SK-N-SH (cell line): ENCODE data around the gene SYT7. TPM values are rescaled to one million over a fixed set of nuclear protein-coding genes. Genes with fewer than 3 reads are reported as not detected.
A peak's percentile ranks its signal among the peaks of the same experiment; 100 is the strongest.

Experiments used
- CTCF ChIA-PET: fragments of 300-600, 350-600 bp; formaldehyde crosslinking; extraction: SDS; loops from one replicate; lab custom pipeline; 2021; lab: Yijun Ruan, JAX
- POLR2A ChIA-PET: fragments of 350-600 bp; sonication (Branson Sonifier 250); formaldehyde crosslinking; extraction: SDS; loops from one replicate; lab custom pipeline; 2020; ENCODE audit warnings: antibody characterized with exemption, inconsistent platforms; lab: Yijun Ruan, JAX
- DNase-seq: peaks from one replicate; pipeline ENCODE4 v3.0.0; 2012
- H2AFZ ChIP-seq: fragments of 200-600 bp; sonication (generic); 2 replicates; pipeline ENCODE4 v1.8.1; 2016; ENCODE audit warnings: antibody characterized with exemption, mild to moderate bottlenecking, low read depth
- H3F3A ChIP-seq: fragments of 200-600 bp; sonication (generic); replicated peaks from 2 replicates; pipeline ENCODE3; 2016; ENCODE audit warnings: antibody characterized with exemption, mild to moderate bottlenecking; ENCODE audit not compliant: insufficient read depth
- H3K27ac ChIP-seq, 2 experiments: fragments of 200-500 bp in 1 of 2; fragments of 200-600 bp in 1 of 2; sonication (Bioruptor generic) in 1 of 2; sonication (generic), shearing (Covaris generic) in 1 of 2; 2 replicates each; pipeline versions ENCODE4 v1.5.1 to v1.6.1; 2014 to 2016; ENCODE audit warnings: low read depth in 2 of 2, inconsistent platforms in 1 of 2, low read length in 1 of 2, mild to moderate bottlenecking in 1 of 2, mixed read lengths in 1 of 2
- H3K27me3 ChIP-seq: fragments of 200-600 bp; sonication (generic), shearing (Covaris generic); 2 replicates; pipeline ENCODE4 v1.6.1; 2016; ENCODE audit warnings: mixed run types; ENCODE audit not compliant: insufficient read depth
- H3K36me3 ChIP-seq, 2 experiments: fragments of 200-500 bp in 1 of 2; fragments of 200-600 bp in 1 of 2; sonication (Bioruptor generic) in 1 of 2; sonication (generic) in 1 of 2; replicated peaks in 1 of 2; 2 replicates each; pipeline versions ENCODE3 to v1.5.1; 2014 to 2016; ENCODE audit warnings: low read length in 1 of 2, mild to moderate bottlenecking in 1 of 2; ENCODE audit not compliant: insufficient read depth in 2 of 2, control insufficient read depth in 1 of 2
- H3K4me1 ChIP-seq, 2 experiments: fragments of 200-500 bp in 1 of 2; fragments of 200-600 bp in 1 of 2; sonication (Bioruptor generic) in 1 of 2; sonication (generic), shearing (Covaris generic) in 1 of 2; 2 replicates each; pipeline versions ENCODE4 v1.5.1 to v1.6.1; 2014 to 2016; ENCODE audit warnings: low read depth in 1 of 2, low read length in 1 of 2, mixed run types in 1 of 2; ENCODE audit not compliant: insufficient read depth in 2 of 2, control insufficient read depth in 1 of 2
- H3K4me2 ChIP-seq: fragments of 200-600 bp; sonication (generic), shearing (Covaris generic); 2 replicates; pipeline ENCODE4 v1.6.1; 2017; ENCODE audit warnings: mixed run types
- H3K4me3 ChIP-seq, 2 experiments: fragments of 200-500 bp in 1 of 2; fragments of 200-600 bp in 1 of 2; sonication (Bioruptor generic) in 1 of 2; sonication (generic), shearing (Covaris generic) in 1 of 2; 2 replicates each; pipeline versions ENCODE4 v1.5.1 to v1.8.1; 2014 to 2016; ENCODE audit warnings: low read depth in 2 of 2, inconsistent platforms in 1 of 2, low read length in 1 of 2, mild to moderate bottlenecking in 1 of 2, mixed read lengths in 1 of 2, moderate library complexity in 1 of 2
- H3K79me2 ChIP-seq: fragments of 200-600 bp; sonication (generic); 2 replicates; pipeline ENCODE4 v1.8.1; 2017; ENCODE audit warnings: mild to moderate bottlenecking; ENCODE audit not compliant: insufficient read depth
- H3K9ac ChIP-seq: fragments of 200-600 bp; sonication (generic); 2 replicates; pipeline ENCODE4 v1.6.1; 2017; ENCODE audit warnings: mixed run types
- H3K9me2 ChIP-seq: fragments of 200-600 bp; sonication (generic); 2 replicates; pipeline ENCODE4 v1.6.1; 2017; ENCODE audit warnings: mixed run types
- H3K9me3 ChIP-seq: fragments of 200-600 bp; sonication (generic); 2 replicates; pipeline ENCODE4 v1.6.1; 2017; ENCODE audit warnings: mixed run types, mild to moderate bottlenecking, moderate library complexity
- H4K20me1 ChIP-seq: fragments of 200-600 bp; sonication (generic); 2 replicates; pipeline ENCODE4 v1.6.1; 2017; ENCODE audit warnings: mild to moderate bottlenecking, mixed run types; ENCODE audit not compliant: insufficient read depth
- CHD2 ChIP-seq: fragments of 150-350 bp; IDR thresholded peaks from 2 replicates; pipeline ENCODE4 v1.6.1; 2018; ENCODE audit warnings: low read length; ENCODE audit not compliant: partially characterized antibody
- FOSL2 ChIP-seq: IDR thresholded peaks from 2 replicates; pipeline ENCODE4 v1.4.0; 2012; ENCODE audit warnings: low read depth, mild to moderate bottlenecking, moderate library complexity, borderline replicate concordance
- JUND ChIP-seq: IDR thresholded peaks from 2 replicates; pipeline ENCODE4 v1.4.0; 2012
- MXI1 ChIP-seq: IDR thresholded peaks from 2 replicates; pipeline ENCODE4 v1.6.1; 2012; ENCODE audit warnings: mild to moderate bottlenecking, low read depth, low read length, improper control_type of control experiment
- RAD21 ChIP-seq: IDR thresholded peaks from 2 replicates; pipeline ENCODE4 v1.6.1; 2012; ENCODE audit warnings: mild to moderate bottlenecking, low read length
- RCOR1 ChIP-seq: fragments of 150-350 bp; IDR thresholded peaks from 2 replicates; pipeline ENCODE4 v1.6.1; 2017; ENCODE audit warnings: antibody characterized with exemption, low read length
- RFX5 ChIP-seq: IDR thresholded peaks from 2 replicates; pipeline ENCODE4 v1.6.1; 2012; ENCODE audit warnings: mild to moderate bottlenecking, improper control_type of control experiment, low read length
- RXRA ChIP-seq: IDR thresholded peaks from 2 replicates; pipeline ENCODE4 v1.4.0; 2012; ENCODE audit warnings: low read depth, mild to moderate bottlenecking, borderline replicate concordance
- SIN3A ChIP-seq: IDR thresholded peaks from 2 replicates; pipeline ENCODE4 v1.6.1; 2012; ENCODE audit warnings: low read depth, mild to moderate bottlenecking, low read length, moderate library complexity, borderline replicate concordance
- SMC3 ChIP-seq: IDR thresholded peaks from 2 replicates; pipeline ENCODE4 v1.6.1; 2012; ENCODE audit warnings: low read depth, low read length, improper control_type of control experiment
- TAF1 ChIP-seq: IDR thresholded peaks from 2 replicates; pipeline ENCODE4 v1.6.1; 2012; ENCODE audit warnings: low read depth, mild to moderate bottlenecking, low read length, moderate library complexity, borderline replicate concordance
- WGBS: methylation state at CpG from one replicate; pipeline ENCODE4 v1.1.6; 2017; ENCODE audit warnings: low lambda C conversion rate; 5-methylcytosine and 5-hydroxymethylcytosine counted together
- polyA plus RNA-seq, 3 experiments: library from polyadenylated mRNA; depleted of rRNA; stranded (reverse); fragments of >200 nt; gene quantifications; 2 replicates each; pipeline ENCODE4 v1.2.3, GENCODE V29; 2012
- TF ChIP-seq, protein P1 (sequence below): fragments of 200-600 bp; sonication (generic); IDR thresholded peaks from 2 replicates; pipeline ENCODE4 v1.6.1; 2017; ENCODE audit warnings: antibody characterized with exemption, mild to moderate bottlenecking, moderate library complexity
- TF ChIP-seq, protein P2 (sequence below): IDR thresholded peaks from 2 replicates; pipeline ENCODE4 v1.4.0; 2012; ENCODE audit warnings: low read depth, borderline replicate concordance
- TF ChIP-seq, protein P3 (sequence below): IDR thresholded peaks from 2 replicates; pipeline ENCODE4; 2012
- TF ChIP-seq, protein P4 (sequence below): fragments of 150-350 bp; IDR thresholded peaks from 2 replicates; pipeline ENCODE4 v1.6.1; 2016; ENCODE audit warnings: mild to moderate bottlenecking, low read depth, low read length
- TF ChIP-seq, protein P5 (sequence below): IDR thresholded peaks from 2 replicates; pipeline ENCODE4 v1.4.0; 2012; ENCODE audit warnings: low read depth

The SYT7 gene
- polyA plus RNA-seq, 1 of the 3 experiments (the other 2 are of a cell fraction), result 1.1 TPM

DNA sequence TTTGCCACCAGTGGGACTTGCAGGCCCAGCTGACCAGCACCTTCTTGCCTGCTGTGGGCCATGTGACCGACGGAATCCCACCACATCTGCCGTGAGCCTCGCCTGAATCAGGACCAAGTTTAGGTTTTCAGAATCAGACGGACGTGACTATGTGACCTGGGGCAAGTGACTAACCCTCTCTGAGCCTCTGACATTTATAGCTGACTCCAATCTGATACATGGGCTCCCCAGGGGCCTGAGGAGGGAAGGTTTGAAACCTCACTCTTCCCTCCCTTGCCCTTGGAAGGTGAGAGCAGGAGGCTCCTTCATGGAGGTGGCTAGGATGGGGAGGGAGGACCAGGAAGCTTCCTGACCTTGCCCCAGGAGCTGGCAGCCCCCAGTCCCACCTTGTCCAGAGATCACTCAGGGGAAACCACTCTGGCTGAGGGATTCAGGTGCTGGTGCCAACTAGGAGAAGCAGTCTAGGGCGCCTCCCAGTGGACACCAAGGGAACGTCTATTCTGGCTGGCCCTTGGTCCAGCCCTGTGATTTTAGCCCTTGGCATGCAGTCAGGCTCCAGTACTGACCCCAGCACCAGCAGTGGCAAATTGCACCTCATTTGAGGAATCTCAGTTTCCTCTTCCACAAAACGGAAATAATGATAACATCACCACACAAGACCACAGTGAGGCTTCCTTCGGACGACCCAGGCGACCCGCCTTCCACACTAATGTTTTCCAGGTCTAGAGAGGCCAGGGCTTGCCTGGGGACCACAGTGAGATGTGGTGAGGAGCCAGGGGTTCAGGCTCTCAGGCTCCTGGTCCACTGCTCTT is 47.2 kb upstream of the SYT7 start (continued):
- TF ChIP-seq SMC3, result peak; percentile 88

DNA sequence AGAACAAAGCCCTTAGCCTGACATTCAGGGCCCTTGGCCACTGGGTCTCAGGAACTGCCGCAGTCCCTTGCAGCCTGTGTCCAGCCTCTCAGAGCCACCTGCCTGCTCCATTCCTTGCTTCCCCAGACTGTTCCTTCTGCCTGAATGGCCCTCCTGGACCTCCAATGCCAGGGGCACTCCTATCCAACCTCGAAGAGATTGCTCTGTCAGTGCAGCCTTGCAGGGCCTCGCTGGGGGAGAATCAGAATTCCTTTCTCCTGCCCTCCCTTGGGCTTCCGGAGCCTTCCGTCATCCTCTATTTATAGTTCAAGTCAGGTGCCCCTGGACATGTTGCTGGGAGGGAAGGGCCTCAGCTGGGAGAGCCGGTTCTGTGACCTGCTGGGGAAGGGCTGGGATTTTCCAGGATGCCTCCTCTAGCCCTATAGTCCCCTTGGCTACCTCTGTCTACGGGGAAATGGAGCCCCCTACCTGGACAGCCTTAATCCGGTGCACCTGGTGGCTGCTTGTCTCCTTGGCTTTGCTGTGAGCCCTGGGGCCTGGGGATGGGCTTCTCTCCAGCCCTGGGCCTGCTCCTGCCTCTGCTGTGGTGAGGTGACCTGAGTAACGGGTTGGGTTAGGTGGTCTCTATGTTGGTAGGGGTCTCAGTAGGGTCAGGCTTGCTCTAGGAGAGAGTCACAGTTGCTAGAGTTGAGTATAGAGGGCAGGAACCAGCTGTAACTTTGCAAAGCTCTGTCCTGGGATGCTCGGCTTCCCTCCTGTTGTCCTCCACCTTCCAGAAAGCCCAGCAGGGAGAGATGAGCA is 45.9 kb upstream of the SYT7 start:
- H2AFZ ChIP-seq, result no peak overlapping the region
- TF ChIP-seq JUND (no peak), FOSL2 (no peak), RXRA (no peak), RAD21 (no peak), SIN3A (no peak), RFX5 (no peak)
- TF ChIP-seq, protein P1, sequence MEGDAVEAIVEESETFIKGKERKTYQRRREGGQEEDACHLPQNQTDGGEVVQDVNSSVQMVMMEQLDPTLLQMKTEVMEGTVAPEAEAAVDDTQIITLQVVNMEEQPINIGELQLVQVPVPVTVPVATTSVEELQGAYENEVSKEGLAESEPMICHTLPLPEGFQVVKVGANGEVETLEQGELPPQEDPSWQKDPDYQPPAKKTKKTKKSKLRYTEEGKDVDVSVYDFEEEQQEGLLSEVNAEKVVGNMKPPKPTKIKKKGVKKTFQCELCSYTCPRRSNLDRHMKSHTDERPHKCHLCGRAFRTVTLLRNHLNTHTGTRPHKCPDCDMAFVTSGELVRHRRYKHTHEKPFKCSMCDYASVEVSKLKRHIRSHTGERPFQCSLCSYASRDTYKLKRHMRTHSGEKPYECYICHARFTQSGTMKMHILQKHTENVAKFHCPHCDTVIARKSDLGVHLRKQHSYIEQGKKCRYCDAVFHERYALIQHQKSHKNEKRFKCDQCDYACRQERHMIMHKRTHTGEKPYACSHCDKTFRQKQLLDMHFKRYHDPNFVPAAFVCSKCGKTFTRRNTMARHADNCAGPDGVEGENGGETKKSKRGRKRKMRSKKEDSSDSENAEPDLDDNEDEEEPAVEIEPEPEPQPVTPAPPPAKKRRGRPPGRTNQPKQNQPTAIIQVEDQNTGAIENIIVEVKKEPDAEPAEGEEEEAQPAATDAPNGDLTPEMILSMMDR, result no peak
- no peaks in the 10 kb centered on the region for H3K9me3 ChIP-seq
- H3K4me2 ChIP-seq, result no peak overlapping the region
- no peak for DNase-seq
- no peaks in the 10 kb centered on the region for H3K79me2 ChIP-seq
- H4K20me1 ChIP-seq, result no peaks in the 10 kb centered on the region
- H3K36me3 ChIP-seq, result no peaks in the 10 kb centered on the region
- POLR2A ChIA-PET, result no interaction called here
- no peak overlapping the region for H3K4me3 ChIP-seq
- H3K27ac ChIP-seq, result no peak overlapping the region
- H3K9ac ChIP-seq, result no peak overlapping the region
- no peaks in the 10 kb centered on the region for H3F3A ChIP-seq
- peaks cover 0 to 15% of the 10 kb centered on the region in 2 experiments; a peak in 1 of 4 replicates for H3K4me1 ChIP-seq
- WGBS, result 47% methylated on average over 9 of the region's 10 CpGs
- CTCF ChIA-PET, result interaction anchor here (0.8 to 8.4 kb wide), 24 partner anchors 8 to 192 kb away, joined by 3 to 131 read pairs (median 8); partner anchors contain the start of genes LRRC10B and SYT7
- no peaks in the 10 kb centered on the region for H3K9me2 ChIP-seq
- H3K27me3 ChIP-seq, result no peaks in the 10 kb centered on the region; the same call in 1 of the 2 replicates

DNA sequence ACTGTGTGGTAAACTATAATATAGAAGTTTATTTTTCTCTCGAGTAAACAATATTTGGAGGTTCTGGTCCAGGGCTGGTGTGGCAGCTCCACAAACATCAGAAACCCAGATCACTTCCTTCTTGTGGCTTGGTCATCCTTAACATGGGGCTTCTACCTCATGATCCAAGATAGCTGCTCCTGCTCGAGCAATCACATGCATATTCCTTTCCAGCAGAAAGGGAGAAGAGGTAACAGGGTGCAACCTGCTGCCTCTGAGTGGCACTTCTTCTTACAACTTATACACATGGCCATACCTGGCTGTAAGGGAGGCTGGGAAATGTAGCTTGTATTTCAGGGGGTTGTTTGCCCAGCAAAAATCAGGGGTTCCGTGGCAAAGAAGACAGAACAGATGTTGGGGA is 44.6 kb upstream of the SYT7 start:
- Histone ChIP-seq H3K79me2 (no peaks in the 10 kb centered on the region), H3K27ac (no peak overlapping the region), H3K4me3 (no peak overlapping the region), H3F3A (no peaks in the 10 kb centered on the region), H3K36me3 (no peaks in the 10 kb centered on the region), H3K9me2 (no peaks in the 10 kb centered on the region), H4K20me1 (no peaks in the 10 kb centered on the region), H3K4me2 (no peak overlapping the region), H2AFZ (no peak overlapping the region), H3K9ac (no peak overlapping the region), H3K4me1 (peaks cover 0 to 15% of the 10 kb centered on the region in 2 experiments; a peak in 1 of 4 replicates), H3K9me3 (no peaks in the 10 kb centered on the region), H3K27me3 (no peaks in the 10 kb centered on the region; the same call in 1 of the 2 replicates)
- 43% methylated on average over 3 of the region's 3 CpGs for WGBS
- DNase-seq, result no peak
- POLR2A ChIA-PET, result no interaction called here
- CTCF ChIA-PET, result interaction anchor here (1.7 to 8.4 kb wide), 4 partner anchors 46 to 179 kb away, joined by 6 to 131 read pairs (median 66); partner anchors contain the start of gene SYT7
- TF ChIP-seq RAD21, result no peak
- TF ChIP-seq, protein P2, sequence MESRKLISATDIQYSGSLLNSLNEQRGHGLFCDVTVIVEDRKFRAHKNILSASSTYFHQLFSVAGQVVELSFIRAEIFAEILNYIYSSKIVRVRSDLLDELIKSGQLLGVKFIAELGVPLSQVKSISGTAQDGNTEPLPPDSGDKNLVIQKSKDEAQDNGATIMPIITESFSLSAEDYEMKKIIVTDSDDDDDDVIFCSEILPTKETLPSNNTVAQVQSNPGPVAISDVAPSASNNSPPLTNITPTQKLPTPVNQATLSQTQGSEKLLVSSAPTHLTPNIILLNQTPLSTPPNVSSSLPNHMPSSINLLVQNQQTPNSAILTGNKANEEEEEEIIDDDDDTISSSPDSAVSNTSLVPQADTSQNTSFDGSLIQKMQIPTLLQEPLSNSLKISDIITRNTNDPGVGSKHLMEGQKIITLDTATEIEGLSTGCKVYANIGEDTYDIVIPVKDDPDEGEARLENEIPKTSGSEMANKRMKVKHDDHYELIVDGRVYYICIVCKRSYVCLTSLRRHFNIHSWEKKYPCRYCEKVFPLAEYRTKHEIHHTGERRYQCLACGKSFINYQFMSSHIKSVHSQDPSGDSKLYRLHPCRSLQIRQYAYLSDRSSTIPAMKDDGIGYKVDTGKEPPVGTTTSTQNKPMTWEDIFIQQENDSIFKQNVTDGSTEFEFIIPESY, result no peak
- TF ChIP-seq TAF1, result no peak
- TF ChIP-seq, protein P3, sequence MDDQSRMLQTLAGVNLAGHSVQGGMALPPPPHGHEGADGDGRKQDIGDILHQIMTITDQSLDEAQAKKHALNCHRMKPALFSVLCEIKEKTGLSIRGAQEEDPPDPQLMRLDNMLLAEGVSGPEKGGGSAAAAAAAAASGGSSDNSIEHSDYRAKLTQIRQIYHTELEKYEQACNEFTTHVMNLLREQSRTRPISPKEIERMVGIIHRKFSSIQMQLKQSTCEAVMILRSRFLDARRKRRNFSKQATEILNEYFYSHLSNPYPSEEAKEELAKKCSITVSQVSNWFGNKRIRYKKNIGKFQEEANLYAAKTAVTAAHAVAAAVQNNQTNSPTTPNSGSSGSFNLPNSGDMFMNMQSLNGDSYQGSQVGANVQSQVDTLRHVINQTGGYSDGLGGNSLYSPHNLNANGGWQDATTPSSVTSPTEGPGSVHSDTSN, result no peak
- TF ChIP-seq, protein P4, sequence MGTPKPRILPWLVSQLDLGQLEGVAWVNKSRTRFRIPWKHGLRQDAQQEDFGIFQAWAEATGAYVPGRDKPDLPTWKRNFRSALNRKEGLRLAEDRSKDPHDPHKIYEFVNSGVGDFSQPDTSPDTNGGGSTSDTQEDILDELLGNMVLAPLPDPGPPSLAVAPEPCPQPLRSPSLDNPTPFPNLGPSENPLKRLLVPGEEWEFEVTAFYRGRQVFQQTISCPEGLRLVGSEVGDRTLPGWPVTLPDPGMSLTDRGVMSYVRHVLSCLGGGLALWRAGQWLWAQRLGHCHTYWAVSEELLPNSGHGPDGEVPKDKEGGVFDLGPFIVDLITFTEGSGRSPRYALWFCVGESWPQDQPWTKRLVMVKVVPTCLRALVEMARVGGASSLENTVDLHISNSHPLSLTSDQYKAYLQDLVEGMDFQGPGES, result no peak
- no peak for TF ChIP-seq CHD2
- TF ChIP-seq FOSL2, result no peak
- TF ChIP-seq, protein P5, sequence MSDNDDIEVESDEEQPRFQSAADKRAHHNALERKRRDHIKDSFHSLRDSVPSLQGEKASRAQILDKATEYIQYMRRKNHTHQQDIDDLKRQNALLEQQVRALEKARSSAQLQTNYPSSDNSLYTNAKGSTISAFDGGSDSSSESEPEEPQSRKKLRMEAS, result no peak
- TF ChIP-seq MXI1, result no peak
- no peak for TF ChIP-seq RFX5
- no peak for TF ChIP-seq RCOR1
- TF ChIP-seq SMC3, result no peak
